ENCODE results near the gene ETV5. TPM values are rescaled to one million over a fixed set of nuclear protein-coding genes. Genes with fewer than 3 reads are reported as not detected.

ETV5 gene
- total and polyA plus RNA-seq, 9 of the 15 experiments (the other 6 are each of a cell fraction or from before 2014, with no cell fraction given), result 9.2 to 25.9 (median 15.9) TPM

DNA sequence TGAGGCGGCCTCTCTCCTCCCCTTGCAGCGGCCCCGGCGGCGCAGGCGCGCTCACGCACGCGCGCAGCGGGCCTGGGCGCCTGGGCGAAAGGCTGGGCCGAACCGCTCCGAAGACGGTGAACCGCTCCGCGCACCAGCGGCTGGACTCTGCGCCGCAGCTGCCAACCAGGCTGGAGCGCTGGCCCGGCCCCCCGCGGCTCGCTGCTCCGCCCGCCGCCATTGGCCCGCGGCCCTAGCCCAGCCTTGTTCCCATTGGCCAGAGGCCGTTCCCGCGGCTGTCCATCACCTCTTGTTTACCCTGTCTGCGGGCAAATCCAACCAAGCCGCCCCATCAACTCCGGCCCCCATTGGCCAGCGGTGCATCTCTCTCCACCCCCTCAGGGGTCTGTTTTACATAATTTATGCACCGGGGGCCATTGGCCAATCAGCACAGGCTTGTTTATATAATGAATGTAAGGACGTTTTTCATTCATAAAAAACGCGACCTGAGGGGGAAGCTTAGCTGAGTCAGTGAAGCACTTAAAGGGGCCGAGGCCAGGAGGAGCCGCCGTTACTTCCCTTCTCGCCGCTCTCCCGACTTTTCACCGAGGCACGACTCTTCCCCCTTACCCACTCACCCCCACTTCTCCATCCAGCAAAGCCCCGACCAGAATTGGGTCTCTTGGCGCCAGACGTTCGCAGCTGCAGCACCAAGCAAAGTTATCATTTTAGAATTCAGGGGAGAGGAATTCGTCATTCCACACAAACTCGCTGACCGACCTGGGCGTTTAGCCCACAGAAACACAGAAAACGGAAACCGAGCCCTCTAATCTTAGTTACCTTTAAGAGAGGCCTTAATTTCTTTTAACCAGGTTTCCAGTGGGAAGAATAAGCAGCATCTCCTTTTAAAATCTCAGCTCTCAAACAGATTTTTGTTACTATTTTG is at the start of gene ETV5 (continued):
- TF ChIP-seq, protein P1, sequence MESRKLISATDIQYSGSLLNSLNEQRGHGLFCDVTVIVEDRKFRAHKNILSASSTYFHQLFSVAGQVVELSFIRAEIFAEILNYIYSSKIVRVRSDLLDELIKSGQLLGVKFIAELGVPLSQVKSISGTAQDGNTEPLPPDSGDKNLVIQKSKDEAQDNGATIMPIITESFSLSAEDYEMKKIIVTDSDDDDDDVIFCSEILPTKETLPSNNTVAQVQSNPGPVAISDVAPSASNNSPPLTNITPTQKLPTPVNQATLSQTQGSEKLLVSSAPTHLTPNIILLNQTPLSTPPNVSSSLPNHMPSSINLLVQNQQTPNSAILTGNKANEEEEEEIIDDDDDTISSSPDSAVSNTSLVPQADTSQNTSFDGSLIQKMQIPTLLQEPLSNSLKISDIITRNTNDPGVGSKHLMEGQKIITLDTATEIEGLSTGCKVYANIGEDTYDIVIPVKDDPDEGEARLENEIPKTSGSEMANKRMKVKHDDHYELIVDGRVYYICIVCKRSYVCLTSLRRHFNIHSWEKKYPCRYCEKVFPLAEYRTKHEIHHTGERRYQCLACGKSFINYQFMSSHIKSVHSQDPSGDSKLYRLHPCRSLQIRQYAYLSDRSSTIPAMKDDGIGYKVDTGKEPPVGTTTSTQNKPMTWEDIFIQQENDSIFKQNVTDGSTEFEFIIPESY (CRISPR knock-in tag; IDR thresholded peaks at IDR 0.05), result no peak
- no peak for TF ChIP-seq RBM14 (IDR thresholded peaks at IDR 0.05; ENCODE audit: borderline replicate concordance, insufficient read depth, low read depth, low read length)
- no peak for TF ChIP-seq SMAD3 (CRISPR knock-in tag; conservative IDR thresholded peaks at IDR 0.05)
- TF ChIP-seq IRF2 (CRISPR knock-in tag; IDR thresholded peaks at IDR 0.05), result no peak
- TF ChIP-seq, protein P2, sequence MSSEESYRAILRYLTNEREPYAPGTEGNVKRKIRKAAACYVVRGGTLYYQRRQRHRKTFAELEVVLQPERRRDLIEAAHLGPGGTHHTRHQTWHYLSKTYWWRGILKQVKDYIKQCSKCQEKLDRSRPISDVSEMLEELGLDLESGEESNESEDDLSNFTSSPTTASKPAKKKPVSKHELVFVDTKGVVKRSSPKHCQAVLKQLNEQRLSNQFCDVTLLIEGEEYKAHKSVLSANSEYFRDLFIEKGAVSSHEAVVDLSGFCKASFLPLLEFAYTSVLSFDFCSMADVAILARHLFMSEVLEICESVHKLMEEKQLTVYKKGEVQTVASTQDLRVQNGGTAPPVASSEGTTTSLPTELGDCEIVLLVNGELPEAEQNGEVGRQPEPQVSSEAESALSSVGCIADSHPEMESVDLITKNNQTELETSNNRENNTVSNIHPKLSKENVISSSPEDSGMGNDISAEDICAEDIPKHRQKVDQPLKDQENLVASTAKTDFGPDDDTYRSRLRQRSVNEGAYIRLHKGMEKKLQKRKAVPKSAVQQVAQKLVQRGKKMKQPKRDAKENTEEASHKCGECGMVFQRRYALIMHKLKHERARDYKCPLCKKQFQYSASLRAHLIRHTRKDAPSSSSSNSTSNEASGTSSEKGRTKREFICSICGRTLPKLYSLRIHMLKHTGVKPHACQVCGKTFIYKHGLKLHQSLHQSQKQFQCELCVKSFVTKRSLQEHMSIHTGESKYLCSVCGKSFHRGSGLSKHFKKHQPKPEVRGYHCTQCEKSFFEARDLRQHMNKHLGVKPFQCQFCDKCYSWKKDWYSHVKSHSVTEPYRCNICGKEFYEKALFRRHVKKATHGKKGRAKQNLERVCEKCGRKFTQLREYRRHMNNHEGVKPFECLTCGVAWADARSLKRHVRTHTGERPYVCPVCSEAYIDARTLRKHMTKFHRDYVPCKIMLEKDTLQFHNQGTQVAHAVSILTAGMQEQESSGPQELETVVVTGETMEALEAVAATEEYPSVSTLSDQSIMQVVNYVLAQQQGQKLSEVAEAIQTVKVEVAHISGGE (CRISPR knock-in tag; IDR thresholded peaks at IDR 0.05), result no peak
- no peak for TF ChIP-seq SMARCA5 (IDR thresholded peaks at IDR 0.05)
- no peak for TF ChIP-seq HNRNPUL1 (IDR thresholded peaks at IDR 0.05; ENCODE audit: low read length)
- no peak for TF ChIP-seq GTF2F1 (IDR thresholded peaks at IDR 0.05; ENCODE audit: low read depth, low read length)
- TF ChIP-seq NCOA1 (IDR thresholded peaks at IDR 0.05; ENCODE audit: low read depth), result no peak
- peak; percentile 55 for TF ChIP-seq POLR2B (IDR thresholded peaks at IDR 0.05; ENCODE audit: low read depth, partially characterized antibody)
- no peak for TF ChIP-seq SMARCB1 (IDR thresholded peaks at IDR 0.05; ENCODE audit: insufficient read length, low read depth)
- TF ChIP-seq IFI16 (CRISPR knock-in tag; IDR thresholded peaks at IDR 0.05), result no peak
- peak; percentile 57 for TF ChIP-seq HNRNPLL (IDR thresholded peaks at IDR 0.05; ENCODE audit: low read depth, low read length, poor library complexity, severe bottlenecking)
- TF ChIP-seq, protein P3, sequence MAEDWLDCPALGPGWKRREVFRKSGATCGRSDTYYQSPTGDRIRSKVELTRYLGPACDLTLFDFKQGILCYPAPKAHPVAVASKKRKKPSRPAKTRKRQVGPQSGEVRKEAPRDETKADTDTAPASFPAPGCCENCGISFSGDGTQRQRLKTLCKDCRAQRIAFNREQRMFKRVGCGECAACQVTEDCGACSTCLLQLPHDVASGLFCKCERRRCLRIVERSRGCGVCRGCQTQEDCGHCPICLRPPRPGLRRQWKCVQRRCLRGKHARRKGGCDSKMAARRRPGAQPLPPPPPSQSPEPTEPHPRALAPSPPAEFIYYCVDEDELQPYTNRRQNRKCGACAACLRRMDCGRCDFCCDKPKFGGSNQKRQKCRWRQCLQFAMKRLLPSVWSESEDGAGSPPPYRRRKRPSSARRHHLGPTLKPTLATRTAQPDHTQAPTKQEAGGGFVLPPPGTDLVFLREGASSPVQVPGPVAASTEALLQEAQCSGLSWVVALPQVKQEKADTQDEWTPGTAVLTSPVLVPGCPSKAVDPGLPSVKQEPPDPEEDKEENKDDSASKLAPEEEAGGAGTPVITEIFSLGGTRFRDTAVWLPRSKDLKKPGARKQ (CRISPR knock-in tag; IDR thresholded peaks at IDR 0.05), result no peak
- no peak for TF ChIP-seq POLR3G (IDR thresholded peaks at IDR 0.05; ENCODE audit: extremely low read depth, insufficient read length, insufficient replicate concordance)
- no peak for TF ChIP-seq ELF2 (CRISPR knock-in tag; IDR thresholded peaks at IDR 0.05)
- TF ChIP-seq MTA3 (IDR thresholded peaks at IDR 0.05; ENCODE audit: borderline replicate concordance), result peak; percentile 88; the same call in 1 of the 2 replicates
- TF ChIP-seq, protein P4, sequence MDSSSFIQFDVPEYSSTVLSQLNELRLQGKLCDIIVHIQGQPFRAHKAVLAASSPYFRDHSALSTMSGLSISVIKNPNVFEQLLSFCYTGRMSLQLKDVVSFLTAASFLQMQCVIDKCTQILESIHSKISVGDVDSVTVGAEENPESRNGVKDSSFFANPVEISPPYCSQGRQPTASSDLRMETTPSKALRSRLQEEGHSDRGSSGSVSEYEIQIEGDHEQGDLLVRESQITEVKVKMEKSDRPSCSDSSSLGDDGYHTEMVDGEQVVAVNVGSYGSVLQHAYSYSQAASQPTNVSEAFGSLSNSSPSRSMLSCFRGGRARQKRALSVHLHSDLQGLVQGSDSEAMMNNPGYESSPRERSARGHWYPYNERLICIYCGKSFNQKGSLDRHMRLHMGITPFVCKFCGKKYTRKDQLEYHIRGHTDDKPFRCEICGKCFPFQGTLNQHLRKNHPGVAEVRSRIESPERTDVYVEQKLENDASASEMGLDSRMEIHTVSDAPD (CRISPR knock-in tag; IDR thresholded peaks at IDR 0.05), result no peak
- no peak for TF ChIP-seq ZNF696 (CRISPR knock-in tag; conservative IDR thresholded peaks at IDR 0.05)

Measured in K562 (cell line).